HEK293 (cell line): ENCODE results near the gene BAIAP2.
A peak's percentile ranks its signal among the peaks of the same experiment; 100 is the strongest.

ENCODE experiments used
- CTCF ChIA-PET: fragments of 350-600 bp; formaldehyde crosslinking; extraction: SDS; loops from one replicate; lab custom pipeline; 2021; ENCODE audit warnings: antibody characterized with exemption; lab: Yijun Ruan, JAX
- POLR2A ChIA-PET: fragments of 300-600 bp; formaldehyde crosslinking; extraction: SDS; loops from one replicate; lab custom pipeline; 2020; ENCODE audit warnings: antibody characterized with exemption, inconsistent platforms; lab: Yijun Ruan, JAX
- H3K27ac ChIP-seq: fragments of 200-500 bp; sonication (Bioruptor generic); 2 replicates; pipeline ENCODE4 v1.5.1; 2014; ENCODE audit warnings: low read depth, low read length, control low read depth, inconsistent platforms; ENCODE audit errors: extremely low read depth
- H3K36me3 ChIP-seq, 2 experiments: fragments of 200-500 bp in 1 of 2; sonication (Bioruptor generic) in 1 of 2; 1 replicate in 1 of 2; 2 replicates in 1 of 2; pipeline ENCODE4 v1.5.1; 2014 to 2017; ENCODE audit warnings: inconsistent platforms in 2 of 2, low read length in 2 of 2; ENCODE audit not compliant: control insufficient read depth in 2 of 2, insufficient read depth in 1 of 2
- H3K4me1 ChIP-seq: fragments of 200-500 bp; sonication (Bioruptor generic); 2 replicates; pipeline ENCODE4 v1.5.1; 2014; ENCODE audit warnings: mild to moderate bottlenecking, low read length, inconsistent platforms; ENCODE audit not compliant: control insufficient read depth, insufficient read depth
- H3K4me3 ChIP-seq: 2 replicates; pipeline ENCODE4 v1.5.1; 2011; ENCODE audit warnings: low read depth, mild to moderate bottlenecking, control low read depth, low read length, moderate library complexity
- H3K9me3 ChIP-seq: fragments of 200-500 bp; sonication (Bioruptor generic); 2 replicates; pipeline ENCODE4 v1.5.1; 2014; ENCODE audit warnings: low read depth, low read length, inconsistent platforms; ENCODE audit not compliant: control insufficient read depth, insufficient read depth
- KLF17 ChIP-seq: fragments of 450-650 bp; formaldehyde crosslinking; IDR thresholded peaks from 2 replicates; pipeline ENCODE4 v1.5.1; 2016; ENCODE audit warnings: missing biosample characterization, missing genetic modification characterization
- MEIS1 ChIP-seq: sonication (generic); formaldehyde crosslinking; IDR thresholded peaks from 2 replicates; pipeline ENCODE4 v1.8.1; 2022; ENCODE audit warnings: missing genetic modification reagents, mild to moderate bottlenecking, borderline replicate concordance
- REST ChIP-seq: fragments of 450-650 bp; formaldehyde crosslinking; IDR thresholded peaks from 2 replicates; pipeline ENCODE4 v1.5.1; 2016; ENCODE audit warnings: missing biosample characterization, missing genetic modification characterization
- SP7 ChIP-seq: fragments of 450-650 bp; formaldehyde crosslinking; IDR thresholded peaks from 2 replicates; pipeline ENCODE4 v1.5.1; 2016; ENCODE audit warnings: missing biosample characterization, missing genetic modification characterization
- ZBTB21 ChIP-seq: fragments of 450-650 bp; formaldehyde crosslinking; IDR thresholded peaks from 2 replicates; pipeline ENCODE4 v1.5.1; 2017; ENCODE audit warnings: missing biosample characterization, missing genetic modification characterization
- ZBTB44 ChIP-seq: fragments of 450-650 bp; IDR thresholded peaks from 2 replicates; pipeline ENCODE4 v1.5.1; 2018; ENCODE audit warnings: missing biosample characterization, mild to moderate bottlenecking, missing genetic modification characterization
- ZEB2 ChIP-seq: fragments of 450-650 bp; formaldehyde crosslinking; IDR thresholded peaks from 2 replicates; pipeline ENCODE4 v1.5.1; 2016; ENCODE audit warnings: missing biosample characterization, missing genetic modification characterization
- ZFP69B ChIP-seq: fragments of 450-650 bp; formaldehyde crosslinking; IDR thresholded peaks from 2 replicates; pipeline ENCODE4 v1.5.1; 2016; ENCODE audit warnings: missing biosample characterization, missing genetic modification characterization
- ZNF114 ChIP-seq: fragments of 450-650 bp; formaldehyde crosslinking; IDR thresholded peaks from 2 replicates; pipeline ENCODE4 v1.5.0; 2017; ENCODE audit warnings: missing biosample characterization, missing genetic modification characterization
- ZNF169 ChIP-seq: fragments of 450-650 bp; formaldehyde crosslinking; IDR thresholded peaks from 2 replicates; pipeline ENCODE4 v1.5.1; 2016; ENCODE audit warnings: missing biosample characterization, missing genetic modification characterization
- ZNF221 ChIP-seq: fragments of 450-650 bp; formaldehyde crosslinking; IDR thresholded peaks from 2 replicates; pipeline ENCODE4 v1.5.1; 2017; ENCODE audit warnings: missing biosample characterization, missing genetic modification characterization, borderline replicate concordance
- ZNF341 ChIP-seq: fragments of 450-650 bp; formaldehyde crosslinking; IDR thresholded peaks from 2 replicates; pipeline ENCODE4; 2016; ENCODE audit warnings: low read depth, missing biosample characterization, missing genetic modification characterization
- ZNF354C ChIP-seq: fragments of 450-650 bp; formaldehyde crosslinking; IDR thresholded peaks from 2 replicates; pipeline ENCODE4 v1.5.1; 2016; ENCODE audit warnings: missing biosample characterization, missing genetic modification characterization, low read depth, borderline replicate concordance
- ZNF394 ChIP-seq: fragments of 450-650 bp; formaldehyde crosslinking; IDR thresholded peaks from 2 replicates; pipeline ENCODE4 v1.5.1; 2016; ENCODE audit warnings: missing biosample characterization, missing genetic modification characterization, mild to moderate bottlenecking, moderate library complexity, borderline replicate concordance
- ZNF423 ChIP-seq: fragments of 450-650 bp; formaldehyde crosslinking; IDR thresholded peaks from 2 replicates; pipeline ENCODE4 v1.5.1; 2016; ENCODE audit warnings: missing biosample characterization, missing genetic modification characterization
- ZNF621 ChIP-seq: fragments of 450-650 bp; formaldehyde crosslinking; IDR thresholded peaks from 2 replicates; pipeline ENCODE4 v1.5.1; 2017; ENCODE audit warnings: missing biosample characterization, missing genetic modification characterization
- ZNF660 ChIP-seq: fragments of 450-650 bp; IDR thresholded peaks from 2 replicates; pipeline ENCODE4 v1.5.1; 2018; ENCODE audit warnings: missing biosample characterization, mild to moderate bottlenecking, missing genetic modification characterization
- ZNF677 ChIP-seq: fragments of 450-650 bp; IDR thresholded peaks from 2 replicates; pipeline ENCODE4 v1.5.0; 2018; ENCODE audit warnings: missing biosample characterization, mild to moderate bottlenecking, missing genetic modification characterization, moderate library complexity
- ZSCAN30 ChIP-seq: fragments of 450-650 bp; IDR thresholded peaks from 2 replicates; pipeline ENCODE4 v1.5.1; 2018; ENCODE audit warnings: missing biosample characterization, mild to moderate bottlenecking, missing genetic modification characterization, moderate library complexity
- TF ChIP-seq, protein P1 (sequence below): fragments of 450-650 bp; formaldehyde crosslinking; IDR thresholded peaks from 2 replicates; pipeline ENCODE4 v1.5.1; 2017; ENCODE audit warnings: missing biosample characterization, missing genetic modification characterization
- TF ChIP-seq, protein P2 (sequence below): fragments of 450-650 bp; formaldehyde crosslinking; IDR thresholded peaks from 2 replicates; pipeline ENCODE4 v1.5.1; 2016; ENCODE audit warnings: missing biosample characterization, missing genetic modification characterization
- TF ChIP-seq, protein P3 (sequence below): fragments of 450-650 bp; formaldehyde crosslinking; optimal IDR thresholded peaks from 2 replicates; pipeline ENCODE3; 2016; ENCODE audit warnings: missing biosample characterization, mild to moderate bottlenecking, missing genetic modification characterization
- TF ChIP-seq, protein P4 (sequence below): fragments of 450-650 bp; formaldehyde crosslinking; conservative IDR thresholded peaks from 2 replicates; pipeline ENCODE4 v1.5.1; 2016; ENCODE audit warnings: low read depth, missing biosample characterization, missing genetic modification characterization

The BAIAP2 gene

DNA sequence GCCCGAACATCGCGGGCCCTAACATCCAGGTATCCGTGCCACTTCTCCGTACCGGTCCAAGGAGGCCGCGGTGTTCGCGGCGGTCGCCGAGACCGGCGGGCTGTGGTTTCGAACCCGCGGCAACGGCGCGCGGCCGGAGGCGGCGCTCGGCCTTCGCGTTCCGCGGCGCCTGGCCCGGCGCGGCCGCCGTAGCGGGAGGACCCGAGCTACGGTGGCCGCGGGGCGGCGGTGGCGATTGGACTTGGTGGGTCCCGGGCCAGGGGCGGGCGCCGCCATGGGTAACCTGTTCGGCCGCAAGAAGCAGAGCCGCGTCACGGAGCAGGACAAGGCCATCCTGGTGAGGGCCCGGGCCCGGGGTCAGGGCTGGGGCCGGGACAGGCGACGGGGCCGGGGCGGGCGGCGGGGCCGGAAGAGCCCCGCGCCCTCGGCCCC is 43.3 kb upstream of the BAIAP2 start, which contains the start of gene CHMP6:
TSS of gene CHMP6 (plus strand) at position 197 of the 432 bp plus-strand sequence. CDS start at position 275, 78 bp downstream.
- CTCF ChIA-PET: interaction anchor here (1.6 to 2.7 kb wide), 2 partner anchors 106 to 111 kb away, joined by 10 to 14 read pairs; no protein-coding TSS in a partner anchor
- peak within 1 kb of the TSS; percentile 63; the same call in 1 of the 2 replicates for H3K27ac ChIP-seq
- POLR2A ChIA-PET: interaction anchor here (1.2 kb wide), 1 partner anchor 45 kb away, joined by 4 read pairs; no protein-coding TSS in a partner anchor
- no peaks in the 10 kb centered on the region for H3K9me3 ChIP-seq
- peak within 1 kb of the TSS; percentile 63 for H3K4me3 ChIP-seq
- peaks cover 2% of the 10 kb centered on the region; the same call in 1 of the 2 replicates for H3K4me1 ChIP-seq
- peaks cover 0 to 17% of the 10 kb centered on the region in 2 experiments; a peak in 2 of 3 replicates for H3K36me3 ChIP-seq
- TF ChIP-seq ZNF394 (tag by site-specific recombination) (no peak), ZFP69B (tag by site-specific recombination) (peak; percentile 92), ZNF341 (tag by site-specific recombination) (no peak), KLF17 (0 out of 2 replicates have a peak, but pooled peaks have one; percentile 4), ZNF221 (peak; percentile 31; the same call in 1 of the 2 replicates), ZBTB44 (tag by site-specific recombination) (peak; percentile 59), REST (tag by site-specific recombination) (no peak), ZEB2 (tag by site-specific recombination) (0 out of 2 replicates have a peak, but pooled peaks have one; percentile 3), ZSCAN30 (tag by site-specific recombination) (peak; percentile 53; the same call in 1 of the 2 replicates), ZNF660 (tag by site-specific recombination) (peak; percentile 81; the same call in 1 of the 2 replicates), ZNF621 (tag by site-specific recombination) (no peak), ZNF423 (tag by site-specific recombination) (no peak), SP7 (tag by site-specific recombination) (0 out of 2 replicates have a peak, but pooled peaks have one; percentile 51), ZNF114 (tag by site-specific recombination) (no peak), ZNF677 (peak; percentile 33; the same call in 1 of the 2 replicates), ZNF354C (tag by site-specific recombination) (no peak), ZNF169 (no peak), MEIS1 (CRISPR knock-in tag) (no peak), ZBTB21 (tag by site-specific recombination) (no peak)
- TF ChIP-seq, protein P1, sequence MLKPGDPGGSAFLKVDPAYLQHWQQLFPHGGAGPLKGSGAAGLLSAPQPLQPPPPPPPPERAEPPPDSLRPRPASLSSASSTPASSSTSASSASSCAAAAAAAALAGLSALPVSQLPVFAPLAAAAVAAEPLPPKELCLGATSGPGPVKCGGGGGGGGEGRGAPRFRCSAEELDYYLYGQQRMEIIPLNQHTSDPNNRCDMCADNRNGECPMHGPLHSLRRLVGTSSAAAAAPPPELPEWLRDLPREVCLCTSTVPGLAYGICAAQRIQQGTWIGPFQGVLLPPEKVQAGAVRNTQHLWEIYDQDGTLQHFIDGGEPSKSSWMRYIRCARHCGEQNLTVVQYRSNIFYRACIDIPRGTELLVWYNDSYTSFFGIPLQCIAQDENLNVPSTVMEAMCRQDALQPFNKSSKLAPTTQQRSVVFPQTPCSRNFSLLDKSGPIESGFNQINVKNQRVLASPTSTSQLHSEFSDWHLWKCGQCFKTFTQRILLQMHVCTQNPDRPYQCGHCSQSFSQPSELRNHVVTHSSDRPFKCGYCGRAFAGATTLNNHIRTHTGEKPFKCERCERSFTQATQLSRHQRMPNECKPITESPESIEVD: no peak
- TF ChIP-seq, protein P2, sequence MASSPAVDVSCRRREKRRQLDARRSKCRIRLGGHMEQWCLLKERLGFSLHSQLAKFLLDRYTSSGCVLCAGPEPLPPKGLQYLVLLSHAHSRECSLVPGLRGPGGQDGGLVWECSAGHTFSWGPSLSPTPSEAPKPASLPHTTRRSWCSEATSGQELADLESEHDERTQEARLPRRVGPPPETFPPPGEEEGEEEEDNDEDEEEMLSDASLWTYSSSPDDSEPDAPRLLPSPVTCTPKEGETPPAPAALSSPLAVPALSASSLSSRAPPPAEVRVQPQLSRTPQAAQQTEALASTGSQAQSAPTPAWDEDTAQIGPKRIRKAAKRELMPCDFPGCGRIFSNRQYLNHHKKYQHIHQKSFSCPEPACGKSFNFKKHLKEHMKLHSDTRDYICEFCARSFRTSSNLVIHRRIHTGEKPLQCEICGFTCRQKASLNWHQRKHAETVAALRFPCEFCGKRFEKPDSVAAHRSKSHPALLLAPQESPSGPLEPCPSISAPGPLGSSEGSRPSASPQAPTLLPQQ (tag by site-specific recombination): peak; percentile 90
- TF ChIP-seq, protein P3, sequence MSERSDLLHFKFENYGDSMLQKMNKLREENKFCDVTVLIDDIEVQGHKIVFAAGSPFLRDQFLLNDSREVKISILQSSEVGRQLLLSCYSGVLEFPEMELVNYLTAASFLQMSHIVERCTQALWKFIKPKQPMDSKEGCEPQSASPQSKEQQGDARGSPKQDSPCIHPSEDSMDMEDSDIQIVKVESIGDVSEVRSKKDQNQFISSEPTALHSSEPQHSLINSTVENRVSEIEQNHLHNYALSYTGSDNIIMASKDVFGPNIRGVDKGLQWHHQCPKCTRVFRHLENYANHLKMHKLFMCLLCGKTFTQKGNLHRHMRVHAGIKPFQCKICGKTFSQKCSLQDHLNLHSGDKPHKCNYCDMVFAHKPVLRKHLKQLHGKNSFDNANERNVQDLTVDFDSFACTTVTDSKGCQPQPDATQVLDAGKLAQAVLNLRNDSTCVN (tag by site-specific recombination): peak; percentile 54
- TF ChIP-seq, protein P4, sequence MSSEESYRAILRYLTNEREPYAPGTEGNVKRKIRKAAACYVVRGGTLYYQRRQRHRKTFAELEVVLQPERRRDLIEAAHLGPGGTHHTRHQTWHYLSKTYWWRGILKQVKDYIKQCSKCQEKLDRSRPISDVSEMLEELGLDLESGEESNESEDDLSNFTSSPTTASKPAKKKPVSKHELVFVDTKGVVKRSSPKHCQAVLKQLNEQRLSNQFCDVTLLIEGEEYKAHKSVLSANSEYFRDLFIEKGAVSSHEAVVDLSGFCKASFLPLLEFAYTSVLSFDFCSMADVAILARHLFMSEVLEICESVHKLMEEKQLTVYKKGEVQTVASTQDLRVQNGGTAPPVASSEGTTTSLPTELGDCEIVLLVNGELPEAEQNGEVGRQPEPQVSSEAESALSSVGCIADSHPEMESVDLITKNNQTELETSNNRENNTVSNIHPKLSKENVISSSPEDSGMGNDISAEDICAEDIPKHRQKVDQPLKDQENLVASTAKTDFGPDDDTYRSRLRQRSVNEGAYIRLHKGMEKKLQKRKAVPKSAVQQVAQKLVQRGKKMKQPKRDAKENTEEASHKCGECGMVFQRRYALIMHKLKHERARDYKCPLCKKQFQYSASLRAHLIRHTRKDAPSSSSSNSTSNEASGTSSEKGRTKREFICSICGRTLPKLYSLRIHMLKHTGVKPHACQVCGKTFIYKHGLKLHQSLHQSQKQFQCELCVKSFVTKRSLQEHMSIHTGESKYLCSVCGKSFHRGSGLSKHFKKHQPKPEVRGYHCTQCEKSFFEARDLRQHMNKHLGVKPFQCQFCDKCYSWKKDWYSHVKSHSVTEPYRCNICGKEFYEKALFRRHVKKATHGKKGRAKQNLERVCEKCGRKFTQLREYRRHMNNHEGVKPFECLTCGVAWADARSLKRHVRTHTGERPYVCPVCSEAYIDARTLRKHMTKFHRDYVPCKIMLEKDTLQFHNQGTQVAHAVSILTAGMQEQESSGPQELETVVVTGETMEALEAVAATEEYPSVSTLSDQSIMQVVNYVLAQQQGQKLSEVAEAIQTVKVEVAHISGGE (tag by site-specific recombination): no peak
